RWPE2 (cell line): ENCODE measurements around the gene NPRL2.

ENCODE experiments used
- ATAC-seq: fragments of 200-7000 bp; cut with Tn5 transposase; 3 replicates; pipeline ENCODE4 v1.9.1; 2021; ENCODE audit warnings: low read depth
- DNase-seq: peaks from one replicate; pipeline ENCODE4 v3.0.0-alpha.2; 2020; ENCODE audit warnings: low spot score
- H3K27ac ChIP-seq: fragments of 450-650 bp; 2 replicates; pipeline ENCODE4 v1.5.1; 2017; ENCODE audit warnings: mild to moderate bottlenecking; ENCODE audit not compliant: poor library complexity, severe bottlenecking
- H3K27me3 ChIP-seq: fragments of 250-450 bp; sonication (Bioruptor Pico); 2 replicates; pipeline ENCODE4 v1.5.1; 2021; ENCODE audit warnings: mild to moderate bottlenecking, moderate library complexity; ENCODE audit not compliant: insufficient read depth, poor library complexity, severe bottlenecking
- H3K36me3 ChIP-seq: fragments of 250-450 bp; sonication (Bioruptor Pico); 2 replicates; pipeline ENCODE4 v1.5.1; 2020; ENCODE audit warnings: low read depth, mild to moderate bottlenecking, moderate library complexity
- H3K4me1 ChIP-seq: fragments of 250-450 bp; sonication (Bioruptor Pico); 2 replicates; pipeline ENCODE4 v1.5.1; 2021; ENCODE audit warnings: mild to moderate bottlenecking, moderate library complexity; ENCODE audit not compliant: insufficient read depth, poor library complexity, severe bottlenecking
- H3K4me3 ChIP-seq: fragments of 250-450 bp; sonication (Bioruptor Pico); 2 replicates; pipeline ENCODE4 v1.5.1; 2021; ENCODE audit warnings: mild to moderate bottlenecking, moderate library complexity; ENCODE audit not compliant: severe bottlenecking
- H3K9me3 ChIP-seq: fragments of 250-450 bp; sonication (Bioruptor Pico); 2 replicates; pipeline ENCODE4 v1.5.1; 2021; ENCODE audit warnings: mild to moderate bottlenecking, moderate library complexity; ENCODE audit not compliant: severe bottlenecking
- TF ChIP-seq, protein P1 (sequence below): fragments of 450-650 bp; IDR thresholded peaks from one replicate; pipeline ENCODE4 v1.5.1; 2017; ENCODE audit warnings: mild to moderate bottlenecking, moderate library complexity; ENCODE audit not compliant: poor library complexity, severe bottlenecking

NPRL2 gene

DNA sequence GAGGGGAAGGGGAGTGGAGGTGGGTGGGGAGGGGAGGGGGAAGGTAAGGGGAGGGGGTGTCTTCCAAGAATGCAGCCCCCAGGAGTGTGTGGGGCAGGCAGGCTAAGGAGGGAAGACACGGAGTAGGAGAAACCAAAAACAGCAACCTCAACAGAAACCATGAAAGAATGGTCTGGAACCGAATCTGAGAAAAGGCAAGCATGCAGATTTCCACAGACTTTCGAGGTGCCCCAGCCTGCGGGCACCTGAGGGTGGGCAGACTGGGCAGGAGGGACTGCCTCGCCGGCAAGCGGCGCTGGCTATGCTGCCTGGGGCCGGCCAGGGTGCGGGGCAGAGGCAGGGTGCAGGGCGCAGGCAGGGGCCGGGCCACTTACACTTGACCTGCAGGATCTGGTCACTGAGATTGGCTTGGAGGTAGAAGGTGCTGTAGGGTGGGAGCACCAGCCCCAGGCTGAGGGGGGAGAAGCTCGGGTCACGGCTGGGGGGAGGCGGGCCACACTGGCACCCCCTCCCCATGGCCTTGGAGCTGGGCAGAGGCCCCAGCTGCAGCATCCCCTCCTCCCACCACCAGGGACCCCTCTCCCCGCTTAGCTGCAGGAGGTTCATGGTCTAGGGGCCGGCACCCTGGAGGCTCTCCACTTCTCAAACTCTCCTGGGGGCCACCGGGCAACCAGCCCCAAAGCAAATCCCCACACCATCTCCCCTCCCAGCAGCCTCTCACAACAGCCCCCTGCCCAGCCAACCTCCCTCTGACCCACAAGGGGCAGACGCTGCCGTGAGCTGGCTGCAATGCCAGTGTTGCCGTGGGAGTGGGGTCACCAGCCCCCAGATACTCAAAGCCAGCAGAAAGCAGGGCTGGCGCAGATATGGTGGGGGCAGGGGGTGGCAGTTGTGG, 24.0 kb upstream of the NPRL2 start:
- DNase-seq (no peak), ATAC-seq (no peak)
- TF ChIP-seq, protein P1, sequence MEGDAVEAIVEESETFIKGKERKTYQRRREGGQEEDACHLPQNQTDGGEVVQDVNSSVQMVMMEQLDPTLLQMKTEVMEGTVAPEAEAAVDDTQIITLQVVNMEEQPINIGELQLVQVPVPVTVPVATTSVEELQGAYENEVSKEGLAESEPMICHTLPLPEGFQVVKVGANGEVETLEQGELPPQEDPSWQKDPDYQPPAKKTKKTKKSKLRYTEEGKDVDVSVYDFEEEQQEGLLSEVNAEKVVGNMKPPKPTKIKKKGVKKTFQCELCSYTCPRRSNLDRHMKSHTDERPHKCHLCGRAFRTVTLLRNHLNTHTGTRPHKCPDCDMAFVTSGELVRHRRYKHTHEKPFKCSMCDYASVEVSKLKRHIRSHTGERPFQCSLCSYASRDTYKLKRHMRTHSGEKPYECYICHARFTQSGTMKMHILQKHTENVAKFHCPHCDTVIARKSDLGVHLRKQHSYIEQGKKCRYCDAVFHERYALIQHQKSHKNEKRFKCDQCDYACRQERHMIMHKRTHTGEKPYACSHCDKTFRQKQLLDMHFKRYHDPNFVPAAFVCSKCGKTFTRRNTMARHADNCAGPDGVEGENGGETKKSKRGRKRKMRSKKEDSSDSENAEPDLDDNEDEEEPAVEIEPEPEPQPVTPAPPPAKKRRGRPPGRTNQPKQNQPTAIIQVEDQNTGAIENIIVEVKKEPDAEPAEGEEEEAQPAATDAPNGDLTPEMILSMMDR = no peak
- Histone ChIP-seq H3K27ac (no peak overlapping the region), H3K27me3 (no peaks in the 10 kb centered on the region), H3K4me3 (no peak overlapping the region), H3K36me3 (no peaks in the 10 kb centered on the region), H3K4me1 (no peaks in the 10 kb centered on the region), H3K9me3 (no peaks in the 10 kb centered on the region)

DNA sequence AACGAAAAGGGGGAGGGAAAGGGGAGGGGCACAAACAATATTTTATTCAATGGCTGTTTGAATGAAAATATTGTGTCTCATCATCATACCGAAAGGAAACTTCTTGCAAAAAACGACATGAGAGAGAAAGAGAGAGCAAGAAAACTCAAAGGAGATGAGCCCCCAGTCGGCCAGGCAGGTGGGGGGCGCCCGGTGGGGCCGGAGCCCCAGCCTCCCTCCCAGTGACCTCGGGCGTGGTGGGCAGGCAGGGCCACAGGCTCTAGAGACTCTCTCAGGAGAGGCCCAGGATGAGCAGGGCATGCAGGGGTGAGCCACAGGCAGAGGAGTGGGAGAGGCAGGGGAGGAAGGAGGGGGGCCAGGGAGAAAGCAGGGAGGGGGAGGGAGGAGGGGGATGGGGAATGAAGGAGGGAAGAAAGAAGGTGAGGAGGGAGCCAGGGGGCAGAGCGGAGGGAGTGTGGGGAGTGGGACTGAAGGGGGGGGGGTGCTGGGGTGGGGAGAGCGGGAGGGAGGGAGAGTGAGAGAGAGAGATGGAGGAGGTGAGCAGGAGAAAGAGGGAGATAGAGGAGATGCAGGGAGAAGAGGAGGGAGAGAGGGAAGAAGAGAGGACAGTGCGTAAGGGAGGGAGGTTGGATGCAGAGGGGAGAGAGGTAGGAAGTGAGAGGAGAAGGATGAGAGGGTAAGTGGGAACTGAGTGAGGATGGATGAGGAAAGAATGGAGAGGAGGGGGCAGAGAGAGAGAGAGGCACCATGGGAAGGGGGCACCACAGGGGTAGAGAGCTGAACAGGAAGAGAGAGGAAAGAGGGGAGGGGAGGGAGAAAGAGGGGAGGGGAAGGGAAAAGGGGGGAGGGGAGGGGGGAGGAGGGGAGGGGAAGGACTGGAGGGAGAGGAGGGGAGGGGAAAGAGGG, 22.8 kb upstream of the NPRL2 start:
- peaks cover 3% of the 10 kb centered on the region for H3K4me1 ChIP-seq
- no peak for DNase-seq
- no peak overlapping the region for H3K27ac ChIP-seq
- no peaks in the 10 kb centered on the region for H3K27me3 ChIP-seq
- no peak for ATAC-seq
- no peak overlapping the region for H3K4me3 ChIP-seq
- H3K9me3 ChIP-seq = no peaks in the 10 kb centered on the region
- TF ChIP-seq, protein P1 = no peak
- H3K36me3 ChIP-seq = no peaks in the 10 kb centered on the region

DNA sequence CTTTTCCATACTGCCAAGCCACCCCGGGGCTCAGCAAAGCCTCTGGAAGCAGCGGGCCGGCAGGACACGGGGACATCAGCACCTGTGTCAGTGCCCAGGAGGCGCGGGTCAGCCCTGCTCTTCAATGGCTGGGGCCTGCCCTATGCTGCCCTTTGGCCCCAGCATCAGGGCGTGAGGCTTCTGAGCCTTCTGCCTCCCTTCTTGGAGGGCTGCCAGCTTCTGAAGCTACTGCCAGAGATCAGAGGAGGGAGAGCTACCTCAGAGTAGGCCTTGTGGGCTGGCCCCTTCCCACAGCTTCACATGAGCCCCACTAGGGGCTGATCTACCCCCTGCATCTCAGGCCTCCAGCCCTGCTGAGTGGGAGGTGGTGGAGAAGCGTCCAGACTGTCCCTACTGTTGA, 21.8 kb upstream of the NPRL2 start:
- peaks cover 7% of the 10 kb centered on the region for H3K4me1 ChIP-seq
- ATAC-seq (no peak), DNase-seq (no peak)
- no peak overlapping the region for H3K27ac ChIP-seq
- no peaks in the 10 kb centered on the region for H3K36me3 ChIP-seq
- TF ChIP-seq, protein P1 = no peak
- no peaks in the 10 kb centered on the region for H3K27me3 ChIP-seq
- no peaks in the 10 kb centered on the region for H3K9me3 ChIP-seq
- H3K4me3 ChIP-seq = no peak overlapping the region

DNA sequence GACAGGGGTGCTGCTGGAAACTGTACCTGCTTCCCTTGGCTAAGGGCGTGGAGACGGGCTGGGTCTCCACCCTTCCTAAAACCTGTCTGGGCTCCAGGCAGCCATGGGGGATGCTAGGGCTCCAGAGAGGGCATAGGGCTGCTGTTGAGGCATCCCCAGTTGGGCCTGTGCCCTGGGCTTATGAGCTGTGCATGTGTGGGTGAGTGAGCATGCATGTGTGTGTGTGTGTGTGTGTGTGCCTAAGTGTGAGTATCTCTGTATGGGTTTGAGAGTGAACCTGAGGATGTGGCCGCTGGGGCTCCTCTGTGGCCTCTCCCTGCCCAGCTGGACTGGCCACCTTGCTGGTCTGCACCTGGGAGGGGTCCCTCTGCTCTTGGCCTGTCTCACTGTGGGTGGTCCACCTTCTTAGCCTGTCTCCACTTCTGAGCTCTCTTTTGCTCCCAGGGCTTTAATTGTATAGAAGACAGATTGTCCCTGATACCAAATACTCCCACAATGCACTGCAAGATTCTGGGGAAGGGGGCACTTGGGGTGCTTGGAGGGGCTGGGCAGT, 20.6 kb upstream of the NPRL2 start:
- Histone ChIP-seq H3K36me3 (no peaks in the 10 kb centered on the region), H3K9me3 (no peaks in the 10 kb centered on the region), H3K4me3 (no peak overlapping the region), H3K4me1 (peaks cover 7% of the 10 kb centered on the region), H3K27me3 (no peaks in the 10 kb centered on the region), H3K27ac (no peak overlapping the region)
- ATAC-seq (no peak), DNase-seq (no peak)
- TF ChIP-seq, protein P1 = no peak
